GM12878 (cell line): ENCODE measurements around the gene FANCF. TPM values are rescaled to one million over a fixed set of nuclear protein-coding genes. Genes with fewer than 3 reads are reported as not detected.

Source experiments
- ATAC-seq: fragments of 200-7000 bp; cut with Tn5 transposase; 3 replicates; pipeline ENCODE4 v1.9.1; 2020; ENCODE audit warnings: mild to moderate bottlenecking, moderate library complexity
- Bru-seq: library from RNA; stranded (reverse); fragments of 400-500 nt; gene quantifications from one replicate; lab custom pipeline; 2021; lab: Mats Ljungman, UMichigan
- BruChase-seq, 2 experiments: library from RNA; stranded (reverse); fragments of 400-500 nt; gene quantifications; one replicate each; lab custom pipeline; 2021; lab: Mats Ljungman, UMichigan
- BruUV-seq: library from RNA; stranded (reverse); fragments of 400-500 nt; replicated peaks from 2 replicates; lab custom pipeline; 2021; lab: Mats Ljungman, UMichigan
- CTCF ChIA-PET: fragments of 300-600 bp; sonication (Branson Sonifier 250); formaldehyde crosslinking; extraction: SDS; loops from one replicate; lab custom pipeline; 2021; ENCODE audit warnings: inconsistent platforms; lab: Yijun Ruan, JAX
- POLR2A ChIA-PET: fragments of 350-600 bp; formaldehyde crosslinking; extraction: SDS; loops from one replicate; lab custom pipeline; 2021; ENCODE audit warnings: inconsistent platforms; lab: Charles Lee
- RAD21 ChIA-PET: fragments of 300-600 bp; sonication (Branson Sonifier 250); formaldehyde crosslinking; loops from one replicate; lab custom pipeline; 2023; ENCODE audit warnings: antibody characterized with exemption; ENCODE audit not compliant: unreplicated experiment; lab: Charles Lee
- SMC1A ChIA-PET: fragments of 300-600 bp; sonication (Branson Sonifier 250); formaldehyde crosslinking; loops from one replicate; lab custom pipeline; 2023; ENCODE audit not compliant: unreplicated experiment, uncharacterized antibody; lab: Charles Lee
- DNase-seq: peaks from one replicate; pipeline ENCODE4 v3.0.0-alpha.2; 2011; ENCODE audit warnings: low read depth, low spot score
- FAIRE-seq: peaks from 3 replicates; lab custom pipeline; 2011; peaks lifted over from hg19 to GRCh38; lab: Jason Lieb, UNC
- H2AFZ ChIP-seq: 2 replicates; pipeline ENCODE4 v1.6.0; 2011; ENCODE audit warnings: low read depth, low read length, control low read depth; ENCODE audit not compliant: control insufficient read depth
- H3K27ac ChIP-seq: 2 replicates; pipeline ENCODE4 v1.5.1; 2011; ENCODE audit warnings: control low read depth; ENCODE audit not compliant: control insufficient read depth, insufficient read depth
- H3K27me3 ChIP-seq, 2 experiments: replicated peaks in 1 of 2; 2 replicates each; pipeline versions ENCODE4 v1.6.0 to v1.6.1; 2011; ENCODE audit warnings: low read length in 1 of 2; ENCODE audit not compliant: control insufficient read depth in 2 of 2, insufficient read depth in 2 of 2
- H3K36me3 ChIP-seq, 2 experiments: 2 replicates each; pipeline ENCODE4 v1.5.1; 2011; ENCODE audit warnings: low read length in 1 of 2; ENCODE audit not compliant: control insufficient read depth in 2 of 2, insufficient read depth in 2 of 2
- H3K4me1 ChIP-seq: 2 replicates; pipeline ENCODE4 v1.6.1; 2011; ENCODE audit warnings: mild to moderate bottlenecking, low read length, moderate library complexity, mixed read lengths; ENCODE audit not compliant: control insufficient read depth, insufficient read depth
- H3K4me2 ChIP-seq: 2 replicates; pipeline ENCODE4 v1.6.0; 2011; ENCODE audit warnings: control low read depth; ENCODE audit not compliant: control insufficient read depth, insufficient read depth
- H3K4me3 ChIP-seq: fragments of 200-600 bp; sonication (generic); 2 replicates; pipeline ENCODE4 v1.5.1; 2016
- H3K79me2 ChIP-seq: 2 replicates; pipeline ENCODE4 v1.6.0; 2011; ENCODE audit warnings: low read length; ENCODE audit not compliant: control insufficient read depth, insufficient read depth
- H3K9ac ChIP-seq: 2 replicates; pipeline ENCODE4 v1.8.0; 2011; ENCODE audit warnings: low read length, control low read depth, mixed read lengths; ENCODE audit not compliant: control insufficient read depth, insufficient read depth
- H3K9me3 ChIP-seq: replicated peaks from 3 replicates; pipeline ENCODE4 v1.5.1; 2011; ENCODE audit warnings: mild to moderate bottlenecking, low read length; ENCODE audit not compliant: control insufficient read depth, insufficient read depth
- H4K20me1 ChIP-seq: 2 replicates; pipeline ENCODE4 v1.6.0; 2011; ENCODE audit not compliant: control insufficient read depth, insufficient read depth
- CBX5 ChIP-seq: sonication (generic); IDR thresholded peaks from 2 replicates; pipeline ENCODE4 v1.6.1; 2016; ENCODE audit warnings: low read depth, moderate library complexity, mild to moderate bottlenecking, inconsistent platforms
- IRF4 ChIP-seq: IDR thresholded peaks from 2 replicates; pipeline ENCODE4 v1.6.1; 2011; ENCODE audit warnings: low read depth, low read length
- JUNB ChIP-seq: IDR thresholded peaks from 2 replicates; pipeline ENCODE4 v1.6.1; 2016; ENCODE audit warnings: antibody characterized with exemption, mild to moderate bottlenecking
- KDM1A ChIP-seq: fragments of 200-600 bp; sonication (generic); IDR thresholded peaks from 2 replicates; pipeline ENCODE4 v1.6.1; 2016; ENCODE audit warnings: borderline replicate concordance
- NFIC ChIP-seq: IDR thresholded peaks from 2 replicates; pipeline ENCODE4 v1.6.1; 2012; ENCODE audit warnings: low read depth, mild to moderate bottlenecking, inconsistent platforms, low read length, moderate library complexity
- ZBED1 ChIP-seq: IDR thresholded peaks from 2 replicates; pipeline ENCODE4 v1.6.1; 2016; ENCODE audit warnings: borderline replicate concordance
- WGBS: methylation state at CpG from one replicate; pipeline ENCODE4 v1.1.6; 2016; ENCODE audit warnings: low lambda C conversion rate; ENCODE audit not compliant: insufficient replicate concordance, insufficient coverage; ENCODE audit errors: missing lambda C conversion rate; 5-methylcytosine and 5-hydroxymethylcytosine counted together
- in situ Hi-C: fragments of 300-500 bp; cut with MboI; formaldehyde crosslinking; loops from 9 replicates; pipeline ENCODE4 v1.14.3; 2018; ENCODE audit warnings: mixed read lengths
- intact Hi-C: fragments of 100-400 bp; cut with micrococcal nuclease; formaldehyde crosslinking; loops from one replicate; pipeline ENCODE4 v1.14.2; 2022; ENCODE audit not compliant: unreplicated experiment
- long read RNA-seq, 2 experiments: library from polyadenylated mRNA; unstranded; transcript quantifications; one replicate each; pipeline ENCODE4 v2.0.0, GENCODE V29; 2019 to 2020
- polyA minus RNA-seq, 3 experiments: library from RNA; depleted of rRNA, polyadenylated mRNA; stranded (reverse); fragments of >200 nt; gene quantifications; 2 replicates each; pipeline ENCODE4 v1.2.3, GENCODE V29; 2011
- polyA plus RNA-seq, 11 experiments: library from polyadenylated mRNA; depleted of rRNA in 4 of 11; unstranded in 6 of 11; stranded (reverse) in 5 of 11; fragments of >200 nt; fragmentation: Nextera tagmentation in 4 of 11; fragmentation: Illumina TruSeq in 1 of 11; extraction: Ambion mirVana in 4 of 11; extraction: Trizol in 1 of 11; gene quantifications; 1 replicate in 1 of 11; 2 replicates in 10 of 11; pipeline versions ENCODE4 v1.2.1 to v1.2.3, GENCODE V29; 2011 to 2016; ENCODE audit warnings: inconsistent platforms in 2 of 11, missing spikeins in 2 of 11, low read depth in 1 of 11
- total RNA-seq, 4 experiments: library from RNA; depleted of rRNA in 3 of 4; stranded (reverse); fragments of >200 nt in 3 of 4; fragmentation: Illumina TruSeq in 1 of 4; extraction: Trizol in 1 of 4; gene quantifications; 2 replicates each; pipeline versions ENCODE4 v1.2.1 to v1.2.3, GENCODE V29; 2013 to 2021
- TF ChIP-seq, protein P1 (sequence below): fragments of 450-650 bp; IDR thresholded peaks from 2 replicates; pipeline ENCODE4 v1.6.1; 2018; ENCODE audit warnings: borderline replicate concordance, mild to moderate bottlenecking; ENCODE audit not compliant: partially characterized antibody
- TF ChIP-seq, protein P2 (sequence below): fragments of 450-650 bp; IDR thresholded peaks from 2 replicates; pipeline ENCODE4 v1.6.1; 2017; ENCODE audit warnings: mild to moderate bottlenecking, moderate library complexity

The FANCF gene, protein sequence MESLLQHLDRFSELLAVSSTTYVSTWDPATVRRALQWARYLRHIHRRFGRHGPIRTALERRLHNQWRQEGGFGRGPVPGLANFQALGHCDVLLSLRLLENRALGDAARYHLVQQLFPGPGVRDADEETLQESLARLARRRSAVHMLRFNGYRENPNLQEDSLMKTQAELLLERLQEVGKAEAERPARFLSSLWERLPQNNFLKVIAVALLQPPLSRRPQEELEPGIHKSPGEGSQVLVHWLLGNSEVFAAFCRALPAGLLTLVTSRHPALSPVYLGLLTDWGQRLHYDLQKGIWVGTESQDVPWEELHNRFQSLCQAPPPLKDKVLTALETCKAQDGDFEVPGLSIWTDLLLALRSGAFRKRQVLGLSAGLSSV
- total RNA-seq (2013; cell fraction: nucleolus; rRNA removed), result 11.5 and 13.5 TPM in 2 replicates
- total RNA-seq (2014; rRNA removed) (18.4 and 18.8 TPM in 2 replicates), total RNA-seq (2014; rRNA removed; fragmentation: Illumina TruSeq; extraction: Trizol) (10.0 and 11.6 TPM in 2 replicates), total RNA-seq (2021) (13.8 and 14.5 TPM in 2 replicates), polyA plus RNA-seq (2011; rRNA removed) (10.1 and 12.0 TPM in 2 replicates), polyA plus RNA-seq (2014; fragmentation: Illumina TruSeq; extraction: Trizol) (10.1 and 13.5 TPM in 2 replicates), polyA plus RNA-seq (2014; fragmentation: Nextera tagmentation; extraction: Ambion mirVana) (1 to 10 TPM; 1.6 to 3.4 TPM), polyA plus RNA-seq (2014; rRNA removed) (12.3 and 12.9 TPM in 2 replicates), polyA plus RNA-seq (2016; fragmentation: Nextera tagmentation; extraction: Ambion mirVana) (10 to 100 TPM; 18.2 to 19.9 TPM), polyA minus RNA-seq (2011; rRNA and poly(A)+ RNA removed) (5.2 and 8.3 TPM in 2 replicates), Bru-seq, nascent RNA (percentile 76 among the genes with signal in this experiment), BruChase-seq, experiment 1, labeled RNA remaining after a 6-hour chase (percentile 65 among the genes with signal in this experiment), BruChase-seq, experiment 2, labeled RNA remaining after a 2-hour chase (percentile 81 among the genes with signal in this experiment)
- polyA plus RNA-seq (2011; ENCODE audit: low read depth), result 3.0 TPM
- polyA plus RNA-seq (2011; cell fraction: cytosol; rRNA removed), result 7.9 and 8.8 TPM in 2 replicates
- 5.8 and 6.7 TPM in 2 replicates for polyA plus RNA-seq (2011; cell fraction: nucleus; rRNA removed)
- 5.9 and 7.6 TPM in 2 replicates for polyA plus RNA-seq (2012)
- polyA minus RNA-seq (2011; cell fraction: cytosol; rRNA and poly(A)+ RNA removed), result 6.1 and 8.6 TPM in 2 replicates
- polyA minus RNA-seq (2011; cell fraction: nucleus; rRNA and poly(A)+ RNA removed), result 10.0 and 14.9 TPM in 2 replicates
- long read RNA-seq, experiment 1, transcript FANCF-201 (1 exons, 2,952 nt), result major isoform, 24 of 24 reads
- long read RNA-seq, experiment 1, partial matches to known transcripts, result 0 of 24 reads
- long read RNA-seq, experiment 1, other reads (novel, unspliced or antisense), result 0 of 24 reads
- long read RNA-seq, experiment 2, transcript FANCF-201 (1 exons, 2,952 nt), result major isoform, 62 of 62 reads
- long read RNA-seq, experiment 2, partial matches to known transcripts, result 0 of 62 reads
- long read RNA-seq, experiment 2, other reads (novel, unspliced or antisense), result 0 of 62 reads

DNA sequence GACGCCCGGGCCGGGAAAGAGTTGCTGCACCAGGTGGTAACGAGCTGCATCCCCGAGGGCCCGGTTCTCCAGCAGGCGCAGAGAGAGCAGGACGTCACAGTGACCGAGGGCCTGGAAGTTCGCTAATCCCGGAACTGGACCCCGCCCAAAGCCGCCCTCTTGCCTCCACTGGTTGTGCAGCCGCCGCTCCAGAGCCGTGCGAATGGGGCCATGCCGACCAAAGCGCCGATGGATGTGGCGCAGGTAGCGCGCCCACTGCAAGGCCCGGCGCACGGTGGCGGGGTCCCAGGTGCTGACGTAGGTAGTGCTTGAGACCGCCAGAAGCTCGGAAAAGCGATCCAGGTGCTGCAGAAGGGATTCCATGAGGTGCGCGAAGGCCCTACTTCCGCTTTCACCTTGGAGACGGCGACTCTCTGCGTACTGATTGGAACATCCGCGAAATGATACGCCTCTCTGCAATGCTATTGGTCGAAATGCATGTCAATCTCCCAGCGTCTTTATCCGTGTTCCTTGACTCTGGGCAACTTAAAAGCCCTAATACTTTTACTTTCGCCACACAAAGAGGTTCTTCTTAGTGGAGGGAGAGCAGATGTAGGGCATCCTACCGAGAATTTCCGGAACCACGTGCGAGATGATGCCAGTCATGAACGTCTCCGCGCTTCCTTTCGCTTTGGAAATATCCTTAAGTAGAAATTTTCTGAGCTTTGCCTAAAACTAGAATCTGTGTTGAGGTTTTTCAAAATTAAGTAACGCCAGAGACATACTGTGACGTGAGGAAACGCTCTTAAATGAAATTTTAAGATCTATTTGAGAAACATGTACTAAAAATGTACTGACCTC lies at the start of gene FANCF:
FANCF (minus strand) TSS at position 376 of the 840 bp plus-strand sequence; CDS start at position 363, 13 bp downstream.
- TSS peak; percentile 90 for BruUV-seq
- H2AFZ ChIP-seq, result peak within 1 kb of the TSS; percentile 93
- ChIA-PET CTCF (interaction anchor here (0.7 to 4.7 kb wide), 12 partner anchors 9 to 162 kb away, joined by 3 to 23 read pairs (median 6); partner anchors contain the start of gene GAS2), RAD21 (interaction anchor here (0.6 to 2.9 kb wide), 12 partner anchors 31 to 162 kb away, joined by 3 to 19 read pairs (median 3); no protein-coding TSS in a partner anchor), POLR2A (interaction anchor here (0.6 to 2.4 kb wide), 9 partner anchors 31 to 204 kb away, joined by 3 to 10 read pairs (median 5); partner anchors contain the start of genes GAS2 and SVIP), SMC1A (interaction anchor here (0.7 to 4.0 kb wide), 15 partner anchors 9 to 169 kb away, joined by 3 to 23 read pairs (median 3); no protein-coding TSS in a partner anchor)
- intact Hi-C loops, result loop anchor here (2.0 kb wide), 3 partner anchors 41 to 203 kb away; partner anchors contain the start of genes GAS2 and SVIP
- H3K4me3 ChIP-seq, result peak within 1 kb of the TSS; percentile 85
- DNase-seq (peak; percentile 100), ATAC-seq (peak; percentile 95), FAIRE-seq (peak; percentile 97)
- no peaks in the 10 kb centered on the region for H4K20me1 ChIP-seq
- H3K9ac ChIP-seq, result peak within 1 kb of the TSS; percentile 83
- peak within 1 kb of the TSS; percentile 90 for H3K27ac ChIP-seq
- in situ Hi-C loops, result no loop called here
- H3K4me1 ChIP-seq, result peaks cover 6% of the 10 kb centered on the region; the same call in 1 of the 2 replicates
- peak within 1 kb of the TSS; percentile 96 for H3K4me2 ChIP-seq
- no peaks in the 10 kb centered on the region; a peak in 1 of 4 replicates for H3K36me3 ChIP-seq
- H3K79me2 ChIP-seq, result peaks cover 16% of the 10 kb centered on the region
- no peaks in the 10 kb centered on the region for H3K27me3 ChIP-seq
- under 1% methylated on average over 51 of the region's 55 CpGs for WGBS
- H3K9me3 ChIP-seq, result no peaks in the 10 kb centered on the region; the same call in 2 of the 3 replicates
- TF ChIP-seq IRF4 (no peak), CBX5 (no peak), JUNB (no peak), NFIC (peak; percentile 52; the same call in 1 of the 2 replicates), KDM1A (no peak), ZBED1 (0 out of 2 replicates have a peak, but pooled peaks have one; percentile 48)
- TF ChIP-seq, protein P1, sequence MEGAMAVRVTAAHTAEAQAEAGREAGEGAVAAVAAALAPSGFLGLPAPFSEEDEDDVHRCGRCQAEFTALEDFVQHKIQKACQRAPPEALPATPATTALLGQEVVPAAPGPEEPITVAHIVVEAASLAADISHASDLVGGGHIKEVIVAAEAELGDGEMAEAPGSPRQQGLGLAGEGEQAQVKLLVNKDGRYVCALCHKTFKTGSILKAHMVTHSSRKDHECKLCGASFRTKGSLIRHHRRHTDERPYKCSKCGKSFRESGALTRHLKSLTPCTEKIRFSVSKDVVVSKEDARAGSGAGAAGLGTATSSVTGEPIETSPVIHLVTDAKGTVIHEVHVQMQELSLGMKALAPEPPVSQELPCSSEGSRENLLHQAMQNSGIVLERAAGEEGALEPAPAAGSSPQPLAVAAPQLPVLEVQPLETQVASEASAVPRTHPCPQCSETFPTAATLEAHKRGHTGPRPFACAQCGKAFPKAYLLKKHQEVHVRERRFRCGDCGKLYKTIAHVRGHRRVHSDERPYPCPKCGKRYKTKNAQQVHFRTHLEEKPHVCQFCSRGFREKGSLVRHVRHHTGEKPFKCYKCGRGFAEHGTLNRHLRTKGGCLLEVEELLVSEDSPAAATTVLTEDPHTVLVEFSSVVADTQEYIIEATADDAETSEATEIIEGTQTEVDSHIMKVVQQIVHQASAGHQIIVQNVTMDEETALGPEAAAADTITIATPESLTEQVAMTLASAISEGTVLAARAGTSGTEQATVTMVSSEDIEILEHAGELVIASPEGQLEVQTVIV, result peak; percentile 96
- TF ChIP-seq, protein P2, sequence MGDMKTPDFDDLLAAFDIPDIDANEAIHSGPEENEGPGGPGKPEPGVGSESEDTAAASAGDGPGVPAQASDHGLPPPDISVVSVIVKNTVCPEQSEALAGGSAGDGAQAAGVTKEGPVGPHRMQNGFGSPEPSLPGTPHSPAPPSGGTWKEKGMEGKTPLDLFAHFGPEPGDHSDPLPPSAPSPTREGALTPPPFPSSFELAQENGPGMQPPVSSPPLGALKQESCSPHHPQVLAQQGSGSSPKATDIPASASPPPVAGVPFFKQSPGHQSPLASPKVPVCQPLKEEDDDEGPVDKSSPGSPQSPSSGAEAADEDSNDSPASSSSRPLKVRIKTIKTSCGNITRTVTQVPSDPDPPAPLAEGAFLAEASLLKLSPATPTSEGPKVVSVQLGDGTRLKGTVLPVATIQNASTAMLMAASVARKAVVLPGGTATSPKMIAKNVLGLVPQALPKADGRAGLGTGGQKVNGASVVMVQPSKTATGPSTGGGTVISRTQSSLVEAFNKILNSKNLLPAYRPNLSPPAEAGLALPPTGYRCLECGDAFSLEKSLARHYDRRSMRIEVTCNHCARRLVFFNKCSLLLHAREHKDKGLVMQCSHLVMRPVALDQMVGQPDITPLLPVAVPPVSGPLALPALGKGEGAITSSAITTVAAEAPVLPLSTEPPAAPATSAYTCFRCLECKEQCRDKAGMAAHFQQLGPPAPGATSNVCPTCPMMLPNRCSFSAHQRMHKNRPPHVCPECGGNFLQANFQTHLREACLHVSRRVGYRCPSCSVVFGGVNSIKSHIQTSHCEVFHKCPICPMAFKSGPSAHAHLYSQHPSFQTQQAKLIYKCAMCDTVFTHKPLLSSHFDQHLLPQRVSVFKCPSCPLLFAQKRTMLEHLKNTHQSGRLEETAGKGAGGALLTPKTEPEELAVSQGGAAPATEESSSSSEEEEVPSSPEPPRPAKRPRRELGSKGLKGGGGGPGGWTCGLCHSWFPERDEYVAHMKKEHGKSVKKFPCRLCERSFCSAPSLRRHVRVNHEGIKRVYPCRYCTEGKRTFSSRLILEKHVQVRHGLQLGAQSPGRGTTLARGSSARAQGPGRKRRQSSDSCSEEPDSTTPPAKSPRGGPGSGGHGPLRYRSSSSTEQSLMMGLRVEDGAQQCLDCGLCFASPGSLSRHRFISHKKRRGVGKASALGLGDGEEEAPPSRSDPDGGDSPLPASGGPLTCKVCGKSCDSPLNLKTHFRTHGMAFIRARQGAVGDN, result peak; percentile 62; the same call in 1 of the 2 replicates
